GM12874 (cell line): Measurements from ENCODE around the gene TTC21A.
A peak's percentile ranks its signal among the peaks of the same experiment; 100 is the strongest.

Experiments used
- TF ChIP-seq, protein P1 (sequence below): IDR thresholded peaks from 2 replicates; pipeline ENCODE4 v1.5.1; 2011; ENCODE audit warnings: low read depth, mild to moderate bottlenecking, control low read depth, low read length, moderate library complexity; ENCODE audit not compliant: insufficient read depth

The TTC21A gene, protein sequence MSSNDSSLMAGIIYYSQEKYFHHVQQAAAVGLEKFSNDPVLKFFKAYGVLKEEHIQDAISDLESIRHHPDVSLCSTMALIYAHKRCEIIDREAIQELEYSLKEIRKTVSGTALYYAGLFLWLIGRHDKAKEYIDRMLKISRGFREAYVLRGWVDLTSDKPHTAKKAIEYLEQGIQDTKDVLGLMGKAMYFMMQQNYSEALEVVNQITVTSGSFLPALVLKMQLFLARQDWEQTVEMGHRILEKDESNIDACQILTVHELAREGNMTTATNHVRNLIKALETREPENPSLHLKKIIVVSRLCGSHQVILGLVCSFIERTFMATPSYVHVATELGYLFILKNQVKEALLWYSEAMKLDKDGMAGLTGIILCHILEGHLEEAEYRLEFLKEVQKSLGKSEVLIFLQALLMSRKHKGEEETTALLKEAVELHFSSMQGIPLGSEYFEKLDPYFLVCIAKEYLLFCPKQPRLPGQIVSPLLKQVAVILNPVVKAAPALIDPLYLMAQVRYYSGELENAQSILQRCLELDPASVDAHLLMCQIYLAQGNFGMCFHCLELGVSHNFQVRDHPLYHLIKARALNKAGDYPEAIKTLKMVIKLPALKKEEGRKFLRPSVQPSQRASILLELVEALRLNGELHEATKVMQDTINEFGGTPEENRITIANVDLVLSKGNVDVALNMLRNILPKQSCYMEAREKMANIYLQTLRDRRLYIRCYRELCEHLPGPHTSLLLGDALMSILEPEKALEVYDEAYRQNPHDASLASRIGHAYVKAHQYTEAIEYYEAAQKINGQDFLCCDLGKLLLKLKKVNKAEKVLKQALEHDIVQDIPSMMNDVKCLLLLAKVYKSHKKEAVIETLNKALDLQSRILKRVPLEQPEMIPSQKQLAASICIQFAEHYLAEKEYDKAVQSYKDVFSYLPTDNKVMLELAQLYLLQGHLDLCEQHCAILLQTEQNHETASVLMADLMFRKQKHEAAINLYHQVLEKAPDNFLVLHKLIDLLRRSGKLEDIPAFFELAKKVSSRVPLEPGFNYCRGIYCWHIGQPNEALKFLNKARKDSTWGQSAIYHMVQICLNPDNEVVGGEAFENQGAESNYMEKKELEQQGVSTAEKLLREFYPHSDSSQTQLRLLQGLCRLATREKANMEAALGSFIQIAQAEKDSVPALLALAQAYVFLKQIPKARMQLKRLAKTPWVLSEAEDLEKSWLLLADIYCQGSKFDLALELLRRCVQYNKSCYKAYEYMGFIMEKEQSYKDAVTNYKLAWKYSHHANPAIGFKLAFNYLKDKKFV (N-terminal part only)

GRCh38 chr3:39107388-39108199 is at the start of gene TTC21A, which contains the start of gene GORASP1:
Gene TTC21A (plus strand): TSS chr3:39107680. CDS start chr3:39107838, 158 bp downstream.
Gene GORASP1 (minus strand): TSS chr3:39107627. CDS start chr3:39107541, 86 bp downstream.
- TF ChIP-seq, protein P1, sequence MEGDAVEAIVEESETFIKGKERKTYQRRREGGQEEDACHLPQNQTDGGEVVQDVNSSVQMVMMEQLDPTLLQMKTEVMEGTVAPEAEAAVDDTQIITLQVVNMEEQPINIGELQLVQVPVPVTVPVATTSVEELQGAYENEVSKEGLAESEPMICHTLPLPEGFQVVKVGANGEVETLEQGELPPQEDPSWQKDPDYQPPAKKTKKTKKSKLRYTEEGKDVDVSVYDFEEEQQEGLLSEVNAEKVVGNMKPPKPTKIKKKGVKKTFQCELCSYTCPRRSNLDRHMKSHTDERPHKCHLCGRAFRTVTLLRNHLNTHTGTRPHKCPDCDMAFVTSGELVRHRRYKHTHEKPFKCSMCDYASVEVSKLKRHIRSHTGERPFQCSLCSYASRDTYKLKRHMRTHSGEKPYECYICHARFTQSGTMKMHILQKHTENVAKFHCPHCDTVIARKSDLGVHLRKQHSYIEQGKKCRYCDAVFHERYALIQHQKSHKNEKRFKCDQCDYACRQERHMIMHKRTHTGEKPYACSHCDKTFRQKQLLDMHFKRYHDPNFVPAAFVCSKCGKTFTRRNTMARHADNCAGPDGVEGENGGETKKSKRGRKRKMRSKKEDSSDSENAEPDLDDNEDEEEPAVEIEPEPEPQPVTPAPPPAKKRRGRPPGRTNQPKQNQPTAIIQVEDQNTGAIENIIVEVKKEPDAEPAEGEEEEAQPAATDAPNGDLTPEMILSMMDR: no peak

GRCh38 chr3:39062180-39062579 is 45.3 kb upstream of the TTC21A start:
- TF ChIP-seq, protein P1: no peak

DNA sequence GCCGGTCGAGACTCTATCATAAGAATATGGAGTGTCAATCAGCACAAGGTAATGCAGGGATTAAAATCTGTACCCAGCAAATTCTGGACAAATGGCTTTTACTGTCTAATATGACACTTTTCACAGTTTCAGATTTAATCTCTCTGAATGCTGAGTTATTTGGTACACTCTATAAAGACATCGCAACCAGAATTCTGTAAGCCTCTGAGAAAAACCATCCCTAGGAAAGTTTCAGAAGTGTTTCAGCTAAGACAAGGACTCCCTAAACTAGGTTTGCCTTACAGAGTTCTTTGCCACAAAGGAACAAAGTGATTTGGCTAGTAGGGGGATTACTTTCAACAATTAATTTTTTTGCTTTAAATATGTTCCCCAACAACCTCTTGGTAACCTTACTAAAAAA is 44.3 kb upstream of the TTC21A start:
- TF ChIP-seq, protein P1: no peak

GRCh38 chr3:39064646-39065045 is 42.8 kb upstream of the TTC21A start:
- TF ChIP-seq, protein P1: no peak

GRCh38 chr3:39065197-39065596 is 42.3 kb upstream of the TTC21A start:
- TF ChIP-seq, protein P1: peak; percentile 71

GRCh38 chr3:39067286-39067685 is 40.2 kb upstream of the TTC21A start:
- TF ChIP-seq, protein P1: no peak
